Neuronal stem cell (in vitro differentiated cells): ENCODE data around the gene ENAH.

ENCODE experiments used
- DNase-seq: peaks from one replicate; pipeline ENCODE4 v3.0.0-alpha.2; 2013; ENCODE audit warnings: low spot score
- H2AFZ ChIP-seq: one replicate; pipeline ENCODE4 v1.6.1; 2013; ENCODE audit warnings: mild to moderate bottlenecking, low read length, inconsistent platforms
- H2AK5ac ChIP-seq: 2 replicates; pipeline ENCODE4 v1.6.1; 2013; ENCODE audit warnings: low read depth, mild to moderate bottlenecking, inconsistent platforms, low read length, moderate library complexity, mixed read lengths
- H2BK120ac ChIP-seq: 2 replicates; pipeline ENCODE4 v1.6.1; 2013; ENCODE audit warnings: low read depth, mild to moderate bottlenecking, inconsistent platforms, low read length, moderate library complexity, mixed read lengths
- H2BK12ac ChIP-seq: one replicate; pipeline ENCODE4 v1.6.1; 2013; ENCODE audit warnings: low read length, inconsistent platforms
- H2BK15ac ChIP-seq: 2 replicates; pipeline ENCODE4 v1.6.1; 2013; ENCODE audit warnings: mild to moderate bottlenecking, low read length, inconsistent platforms, mixed read lengths
- H2BK5ac ChIP-seq: one replicate; pipeline ENCODE4 v1.6.1; 2013; ENCODE audit warnings: inconsistent platforms, mild to moderate bottlenecking, low read length, moderate library complexity
- H3K14ac ChIP-seq: one replicate; pipeline ENCODE4 v1.6.1; 2013; ENCODE audit warnings: low read length, inconsistent platforms
- H3K18ac ChIP-seq: 2 replicates; pipeline ENCODE4 v1.6.1; 2013; ENCODE audit warnings: low read length, inconsistent platforms
- H3K23ac ChIP-seq: 2 replicates; pipeline ENCODE4 v1.6.1; 2013; ENCODE audit warnings: low read depth, mild to moderate bottlenecking, mixed read lengths, low read length, inconsistent platforms; ENCODE audit not compliant: poor library complexity
- H3K27ac ChIP-seq: replicated peaks from 3 replicates; pipeline ENCODE4 v1.5.1; 2013; ENCODE audit warnings: low read length, inconsistent platforms
- H3K27me3 ChIP-seq, 3 experiments: 2 replicates each; pipeline ENCODE4 v1.6.1; 2013; ENCODE audit warnings: low read length in 3 of 3, mild to moderate bottlenecking in 2 of 3, inconsistent platforms in 1 of 3, low read depth in 1 of 3, mixed read lengths in 1 of 3, moderate library complexity in 1 of 3; ENCODE audit not compliant: control insufficient read depth in 3 of 3, insufficient read depth in 3 of 3
- H3K36me3 ChIP-seq, 2 donors: replicated peaks in 1 of 2; 2 replicates each; pipeline ENCODE4 v1.6.1; 2013; ENCODE audit warnings: low read length in 2 of 2; ENCODE audit not compliant: control insufficient read depth in 2 of 2, insufficient read depth in 2 of 2
- H3K4ac ChIP-seq: 2 replicates; pipeline ENCODE4 v1.6.1; 2013; ENCODE audit warnings: inconsistent platforms, mild to moderate bottlenecking, low read length, moderate library complexity
- H3K4me1 ChIP-seq, 2 donors: 1 replicate in 1 of 2; 2 replicates in 1 of 2; pipeline ENCODE4 v1.6.1; 2013; ENCODE audit warnings: low read length in 2 of 2, low read depth in 1 of 2; ENCODE audit not compliant: control insufficient read depth in 2 of 2, insufficient read depth in 1 of 2
- H3K4me2 ChIP-seq: one replicate; pipeline ENCODE4 v1.6.1; 2013; ENCODE audit warnings: mild to moderate bottlenecking, low read length, inconsistent platforms; ENCODE audit not compliant: insufficient read depth, poor library complexity, severe bottlenecking
- H3K4me3 ChIP-seq, 2 donors: 2 replicates each; pipeline ENCODE4 v1.5.1; 2013; ENCODE audit warnings: low read length in 2 of 2, mild to moderate bottlenecking in 2 of 2, inconsistent platforms in 1 of 2, moderate library complexity in 1 of 2
- H3K79me1 ChIP-seq: one replicate; pipeline ENCODE4 v1.6.1; 2013; ENCODE audit warnings: low read depth, mild to moderate bottlenecking, inconsistent platforms, low read length, moderate library complexity
- H3K9ac ChIP-seq: one replicate; pipeline ENCODE4 v1.6.1; 2013; ENCODE audit warnings: mild to moderate bottlenecking, low read depth, low read length, inconsistent platforms; ENCODE audit not compliant: poor library complexity
- H3K9me3 ChIP-seq, 2 donors: replicated peaks in 1 of 2; 2 replicates each; pipeline versions ENCODE3 to v1.6.1; 2013; ENCODE audit warnings: low read length in 2 of 2, mild to moderate bottlenecking in 2 of 2, inconsistent platforms in 1 of 2, low read depth in 1 of 2, mixed read lengths in 1 of 2, moderate library complexity in 1 of 2; ENCODE audit not compliant: control insufficient read depth in 2 of 2, insufficient read depth in 1 of 2
- H4K8ac ChIP-seq: one replicate; pipeline ENCODE4 v1.6.1; 2013; ENCODE audit warnings: low read depth, mild to moderate bottlenecking, inconsistent platforms, low read length, moderate library complexity
- H4K91ac ChIP-seq: one replicate; pipeline ENCODE4 v1.6.1; 2013; ENCODE audit warnings: low read length, low read depth, mild to moderate bottlenecking, inconsistent platforms; ENCODE audit not compliant: poor library complexity
- WGBS, 2 donors: extraction: QIAGEN DNeasy Blood & Tissue Kit; methylation state at CpG; one replicate each; pipeline ENCODE4 v1.1.7; 2013; ENCODE audit warnings: missing lambda C conversion rate in 2 of 2, mixed read lengths in 1 of 2; ENCODE audit not compliant: insufficient read length in 2 of 2, insufficient replicate concordance in 1 of 2; ENCODE audit errors: extremely low coverage in 2 of 2; 5-methylcytosine and 5-hydroxymethylcytosine counted together

ENAH gene

DNA sequence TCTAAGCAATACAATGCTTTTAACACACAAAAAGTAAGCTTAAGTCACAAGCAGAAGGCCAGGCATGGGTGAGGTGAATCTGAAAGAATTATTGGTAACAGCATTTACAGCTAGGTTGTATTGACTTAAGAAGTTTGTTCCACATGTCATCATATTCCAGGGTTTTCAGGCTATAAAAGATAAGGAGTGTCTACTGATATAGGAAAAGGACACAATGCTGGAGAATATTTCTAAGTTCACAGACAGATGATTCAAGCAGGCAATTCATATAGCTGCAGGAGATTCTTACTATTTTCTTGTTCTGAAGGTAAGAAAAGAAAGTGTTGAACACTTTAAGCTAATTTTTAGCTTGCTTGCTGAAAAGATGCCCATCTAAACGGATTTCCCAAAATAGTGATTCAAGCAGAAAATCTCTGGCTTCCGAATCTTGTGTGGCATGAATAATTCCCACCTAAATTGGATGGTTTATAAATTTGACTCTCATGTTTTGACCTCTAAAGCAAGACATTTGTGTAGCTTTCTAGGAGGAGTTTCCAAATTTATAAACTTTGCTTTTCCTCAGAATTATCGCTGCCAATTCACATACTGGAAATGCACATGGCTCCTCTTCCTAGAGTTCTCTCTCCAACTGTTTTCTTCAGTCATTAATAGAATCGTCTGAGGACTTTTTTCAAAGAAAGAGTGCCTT lies 129.5 kb downstream of the ENAH start:
- peaks cover 5 to 63% of the 10 kb centered on the region in 2 donors for H3K36me3 ChIP-seq
- no peak overlapping the region for H3K4ac ChIP-seq

DNA sequence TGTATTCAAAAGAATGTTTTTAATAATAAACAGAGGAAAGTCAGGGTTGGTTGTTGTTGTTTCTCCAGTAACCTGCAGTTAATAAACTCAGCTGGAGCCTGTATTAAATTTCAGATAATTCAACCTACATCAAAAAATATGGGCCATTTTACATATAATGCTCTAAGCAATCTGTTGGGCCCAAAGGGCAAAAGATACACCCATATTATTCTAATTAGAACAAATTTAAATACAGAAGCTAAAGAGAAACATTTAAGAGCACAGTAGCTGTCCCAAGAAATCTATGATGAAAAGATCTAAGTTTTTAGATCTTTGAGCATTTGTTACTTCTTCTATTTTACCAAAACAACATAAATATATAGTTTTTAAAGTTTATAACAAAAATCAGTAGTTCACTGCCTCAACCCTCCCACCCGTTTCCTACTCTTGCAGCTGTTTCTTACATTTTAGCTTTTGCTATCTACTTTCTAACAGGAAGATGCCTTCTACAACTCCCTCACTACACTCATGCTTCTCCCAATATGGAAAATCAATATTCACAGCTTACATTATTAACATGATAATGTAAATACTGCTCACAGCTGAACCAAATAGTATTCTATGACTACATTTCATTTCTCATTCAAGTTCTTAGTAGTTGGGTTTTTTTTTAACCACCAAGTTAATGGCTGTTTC lies 130.2 kb downstream of the ENAH start:
- Histone ChIP-seq H2BK120ac (no peak overlapping the region), H3K4me1 (peaks cover 0 to 4% of the 10 kb centered on the region in 2 donors), H3K27me3 (no peaks in the 10 kb centered on the region), H3K23ac (no peak overlapping the region), H3K9me3 (no peaks in the 10 kb centered on the region), H3K79me1 (peaks cover 1% of the 10 kb centered on the region), H3K14ac (no peak overlapping the region), H3K9ac (no peak overlapping the region), H4K8ac (no peak overlapping the region), H3K4ac (no peak overlapping the region), H3K4me2 (no peak overlapping the region), H2AK5ac (no peak overlapping the region), H2AFZ (no peak overlapping the region), H3K18ac (no peak overlapping the region), H2BK12ac (no peak overlapping the region), H3K27ac (no peak overlapping the region), H2BK15ac (no peak overlapping the region), H3K4me3 (no peak overlapping the region), H4K91ac (no peak overlapping the region), H2BK5ac (no peak overlapping the region), H3K36me3 (peaks cover 4 to 63% of the 10 kb centered on the region in 2 donors)
- WGBS, 2 donors, result no CpG with 5 or more reads among the region's 1 CpG
- DNase-seq, result no peak

More for the DNA sequence above, 129.5 kb downstream of the ENAH start:
- Histone ChIP-seq H3K23ac (no peak overlapping the region), H2BK120ac (no peak overlapping the region), H3K9ac (no peak overlapping the region), H3K4me2 (no peak overlapping the region), H3K27ac (no peak overlapping the region), H3K14ac (no peak overlapping the region), H4K91ac (no peak overlapping the region), H3K9me3 (no peaks in the 10 kb centered on the region), H2BK5ac (no peak overlapping the region), H3K27me3 (no peaks in the 10 kb centered on the region), H4K8ac (no peak overlapping the region), H3K79me1 (no peaks in the 10 kb centered on the region), H3K18ac (no peak overlapping the region), H2AFZ (no peak overlapping the region), H2BK15ac (no peak overlapping the region), H3K4me3 (no peak overlapping the region), H2BK12ac (no peak overlapping the region), H2AK5ac (no peak overlapping the region), H3K4me1 (peaks cover 0 to 3% of the 10 kb centered on the region in 2 donors)
- WGBS, 2 donors, result no CpG with 5 or more reads among the region's 4 CpGs
- DNase-seq, result no peak

DNA sequence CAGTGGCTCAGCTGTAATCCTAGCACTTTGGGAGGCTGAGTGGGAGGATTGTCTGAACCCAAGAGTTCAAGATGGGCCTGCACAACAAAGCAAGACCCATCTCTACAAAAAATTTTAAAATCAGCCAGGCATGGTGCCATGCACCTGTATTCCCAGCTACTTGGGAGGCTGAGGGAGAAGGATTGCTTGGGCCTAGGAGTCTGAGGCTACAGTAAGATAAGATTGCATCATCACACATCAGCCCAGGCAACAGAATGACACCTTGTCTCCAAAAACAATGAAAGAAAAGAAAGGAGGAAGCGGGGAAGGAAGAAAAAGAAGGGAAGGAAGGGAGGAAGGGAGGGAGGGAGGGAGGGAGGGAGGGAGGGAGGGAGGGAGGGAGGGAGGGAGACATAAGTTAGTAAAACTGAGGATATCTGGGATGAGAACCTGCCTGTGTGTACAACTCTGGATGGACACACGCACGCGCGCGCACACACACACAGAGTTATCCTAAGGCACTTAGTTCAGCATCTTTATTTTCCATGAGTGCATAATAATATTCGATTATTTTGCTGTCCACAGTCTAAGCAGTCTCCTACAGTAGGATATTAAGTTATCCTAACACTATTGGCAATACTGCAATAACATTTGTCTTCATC lies 132.2 kb downstream of the ENAH start:
- WGBS, 2 donors, result no CpG with 5 or more reads among the region's 7 CpGs
- peaks cover 1 to 11% of the 10 kb centered on the region in 2 donors for H3K4me1 ChIP-seq

More for the DNA sequence above, 132.2 kb downstream of the ENAH start:
- no peak overlapping the region for H3K23ac ChIP-seq
- peaks cover 9 to 65% of the 10 kb centered on the region in 2 donors for H3K36me3 ChIP-seq
- no peak overlapping the region for H3K14ac ChIP-seq
- no peak overlapping the region for H2BK15ac ChIP-seq
- H2BK12ac ChIP-seq, result no peak overlapping the region
- H3K79me1 ChIP-seq, result peaks cover 10% of the 10 kb centered on the region
- H2AFZ ChIP-seq, result no peak overlapping the region
- H3K4me2 ChIP-seq, result no peak overlapping the region
- no peak overlapping the region for H3K27ac ChIP-seq
- H2BK120ac ChIP-seq, result no peak overlapping the region
- H4K91ac ChIP-seq, result no peak overlapping the region
- no peak overlapping the region for H4K8ac ChIP-seq
- H3K9ac ChIP-seq, result no peak overlapping the region
- DNase-seq, result no peak
- no peak overlapping the region for H2BK5ac ChIP-seq
- H3K4ac ChIP-seq, result no peak overlapping the region
- H3K9me3 ChIP-seq, result peaks cover 0 to 5% of the 10 kb centered on the region in 2 donors
- no peak overlapping the region for H2AK5ac ChIP-seq
- no peaks in the 10 kb centered on the region for H3K27me3 ChIP-seq
- H3K4me3 ChIP-seq, result no peak overlapping the region
- H3K18ac ChIP-seq, result no peak overlapping the region
